Astrocyte (in vitro differentiated cells and primary cell): ENCODE results near the gene TM4SF20. TPM values are rescaled to one million over a fixed set of nuclear protein-coding genes. Genes with fewer than 3 reads are reported as not detected.

Experiments used
- DNase-seq: peaks from one replicate; pipeline ENCODE4 v3.0.0-alpha.2; 2010; ENCODE audit warnings: low read depth
- FAIRE-seq: peaks from 2 replicates; lab custom pipeline; 2011; peaks lifted over from hg19 to GRCh38; lab: Jason Lieb, UNC
- H2AFZ ChIP-seq: 2 replicates; pipeline ENCODE4 v1.6.0; 2012; ENCODE audit warnings: low read depth, low read length, inconsistent platforms
- H3K27ac ChIP-seq: 2 replicates; pipeline ENCODE4 v1.5.1; 2011; ENCODE audit warnings: low read depth, low read length, inconsistent platforms
- H3K27me3 ChIP-seq: 2 replicates; pipeline ENCODE4 v1.6.0; 2011; ENCODE audit warnings: low read length, inconsistent platforms; ENCODE audit not compliant: insufficient read depth
- H3K36me3 ChIP-seq: 2 replicates; pipeline ENCODE4 v1.5.1; 2011; ENCODE audit warnings: low read length, inconsistent platforms; ENCODE audit not compliant: insufficient read depth
- H3K4me1 ChIP-seq: 2 replicates; pipeline ENCODE4 v1.5.1; 2011; ENCODE audit warnings: low read length, inconsistent platforms; ENCODE audit not compliant: insufficient read depth
- H3K4me2 ChIP-seq: 2 replicates; pipeline ENCODE4 v1.6.0; 2012; ENCODE audit warnings: low read length, inconsistent platforms
- H3K4me3 ChIP-seq: 2 replicates; pipeline ENCODE4 v1.5.1; 2011; ENCODE audit warnings: low read depth, mild to moderate bottlenecking, low read length, inconsistent platforms; ENCODE audit not compliant: insufficient read depth
- H3K79me2 ChIP-seq: 2 replicates; pipeline ENCODE4 v1.6.0; 2012; ENCODE audit warnings: mild to moderate bottlenecking, low read length, inconsistent platforms; ENCODE audit not compliant: insufficient read depth
- H3K9ac ChIP-seq: 2 replicates; pipeline ENCODE4 v1.6.0; 2012; ENCODE audit warnings: mild to moderate bottlenecking, low read length, inconsistent platforms
- H3K9me3 ChIP-seq: 2 replicates; pipeline ENCODE4 v1.5.1; 2012; ENCODE audit warnings: low read depth, mild to moderate bottlenecking, low read length, inconsistent platforms; ENCODE audit not compliant: insufficient read depth
- H4K20me1 ChIP-seq: 2 replicates; pipeline ENCODE4 v1.6.0; 2012; ENCODE audit warnings: low read length, inconsistent platforms; ENCODE audit not compliant: insufficient read depth
- H3K27ac Mint-ChIP-seq: one replicate; pipeline ENCODE4 v1.8.0; 2021; ENCODE audit warnings: mild to moderate bottlenecking, mixed read lengths; ENCODE audit not compliant: unreplicated experiment
- H3K27me3 Mint-ChIP-seq: one replicate; pipeline ENCODE4 v1.8.0; 2021; ENCODE audit warnings: low read depth, mixed read lengths; ENCODE audit not compliant: unreplicated experiment
- H3K36me3 Mint-ChIP-seq: one replicate; pipeline ENCODE4 v1.8.0; 2021; ENCODE audit warnings: low read depth, mixed read lengths; ENCODE audit not compliant: unreplicated experiment
- H3K4me1 Mint-ChIP-seq: one replicate; pipeline ENCODE4 v1.8.0; 2021; ENCODE audit warnings: low read depth, mixed read lengths; ENCODE audit not compliant: unreplicated experiment
- H3K4me3 Mint-ChIP-seq: one replicate; pipeline ENCODE4 v1.8.0; 2021; ENCODE audit warnings: mild to moderate bottlenecking, moderate library complexity, mixed read lengths; ENCODE audit not compliant: unreplicated experiment
- H3K9me3 Mint-ChIP-seq: one replicate; pipeline ENCODE4 v1.8.0; 2021; ENCODE audit warnings: mild to moderate bottlenecking, mixed read lengths; ENCODE audit not compliant: unreplicated experiment
- EZH2 ChIP-seq: IDR thresholded peaks from 2 replicates; pipeline ENCODE4 v1.6.1; 2012; ENCODE audit warnings: mild to moderate bottlenecking, low read length, inconsistent platforms; ENCODE audit not compliant: insufficient read depth
- total RNA-seq: library from RNA; stranded (reverse); gene quantifications from 2 replicates; pipeline ENCODE4 v1.2.1, GENCODE V29; 2021
- TF ChIP-seq, protein P1 (sequence below): IDR thresholded peaks from 2 replicates; pipeline ENCODE4 v1.5.1; 2011; ENCODE audit warnings: low read depth, mild to moderate bottlenecking, inconsistent platforms, low read length, moderate library complexity; ENCODE audit not compliant: insufficient read depth

TM4SF20 gene
- total RNA-seq, 1 donor from 2014 or later = not detected

DNA sequence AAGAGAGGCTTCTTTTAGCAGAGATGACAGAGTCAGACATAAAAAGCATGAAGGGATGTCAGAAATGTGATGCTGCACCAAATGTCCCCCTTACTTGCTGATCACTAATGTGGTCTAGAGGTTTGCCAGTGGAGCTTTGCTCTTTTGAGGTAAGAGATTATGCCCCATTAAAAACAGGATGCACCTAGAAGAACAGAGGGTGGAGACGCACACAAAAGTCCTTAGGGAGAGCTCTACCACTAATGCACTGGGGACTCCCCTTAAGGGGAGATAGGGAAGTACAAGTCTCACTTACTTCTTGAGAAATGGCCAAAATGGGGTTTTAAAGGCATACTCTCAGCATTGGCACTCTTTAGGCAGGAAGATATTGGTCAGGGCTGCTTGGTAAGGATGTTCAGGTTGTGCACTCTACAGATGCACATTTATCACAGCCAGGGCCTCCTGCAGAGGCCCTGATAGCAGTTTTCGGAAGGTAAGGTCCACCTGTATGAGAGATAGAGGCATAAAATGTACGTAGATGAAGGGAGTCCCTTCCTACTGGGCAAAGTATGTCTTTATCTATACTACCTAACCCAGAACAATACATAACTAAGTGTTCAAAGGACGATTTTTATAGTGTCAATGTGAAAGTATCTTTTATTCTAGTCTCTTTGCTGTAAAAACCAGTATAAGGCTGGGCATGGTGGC is 25.6 kb upstream of the TM4SF20 start:
- H3K4me3 ChIP-seq = no peak overlapping the region
- Mint-ChIP-seq H3K9me3 (no peaks in the 10 kb centered on the region), H3K27me3 (peaks cover 7% of the 10 kb centered on the region)

DNA sequence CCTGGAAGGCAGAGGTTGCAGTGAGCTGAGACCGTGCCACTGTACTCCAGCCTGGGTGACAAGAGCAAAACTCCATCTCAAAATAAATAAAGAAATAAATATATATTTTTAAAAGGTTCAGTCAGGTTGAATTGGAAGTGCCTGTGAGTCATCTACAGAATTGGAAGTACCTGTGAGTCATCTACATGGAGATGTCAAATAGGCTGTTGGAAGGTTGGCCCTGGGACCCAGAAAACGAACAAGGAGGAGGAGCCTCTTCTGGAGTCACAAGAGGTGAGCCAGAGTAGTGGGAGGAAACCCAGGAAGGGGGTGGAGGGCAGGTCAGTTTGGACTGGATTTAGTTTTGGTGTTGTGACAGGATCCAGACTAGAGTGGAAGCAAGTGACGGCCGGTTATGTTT is 23.9 kb upstream of the TM4SF20 start:
- no peak overlapping the region for H3K4me2 ChIP-seq
- peaks cover 9% of the 10 kb centered on the region for H3K4me1 ChIP-seq
- H2AFZ ChIP-seq = no peak overlapping the region
- DNase-seq (no peak), FAIRE-seq (no peak)
- H3K4me3 ChIP-seq = no peak overlapping the region
- H3K27me3 ChIP-seq = no peaks in the 10 kb centered on the region
- H3K27me3 Mint-ChIP-seq = peaks cover 7% of the 10 kb centered on the region
- H3K27ac Mint-ChIP-seq = no peak overlapping the region
- no peak overlapping the region for H3K27ac ChIP-seq
- H3K4me1 Mint-ChIP-seq = peaks cover 6% of the 10 kb centered on the region
- no peaks in the 10 kb centered on the region for H3K9me3 Mint-ChIP-seq
- no peak overlapping the region for H3K4me3 Mint-ChIP-seq
- TF ChIP-seq EZH2 = no peak
- TF ChIP-seq, protein P1, sequence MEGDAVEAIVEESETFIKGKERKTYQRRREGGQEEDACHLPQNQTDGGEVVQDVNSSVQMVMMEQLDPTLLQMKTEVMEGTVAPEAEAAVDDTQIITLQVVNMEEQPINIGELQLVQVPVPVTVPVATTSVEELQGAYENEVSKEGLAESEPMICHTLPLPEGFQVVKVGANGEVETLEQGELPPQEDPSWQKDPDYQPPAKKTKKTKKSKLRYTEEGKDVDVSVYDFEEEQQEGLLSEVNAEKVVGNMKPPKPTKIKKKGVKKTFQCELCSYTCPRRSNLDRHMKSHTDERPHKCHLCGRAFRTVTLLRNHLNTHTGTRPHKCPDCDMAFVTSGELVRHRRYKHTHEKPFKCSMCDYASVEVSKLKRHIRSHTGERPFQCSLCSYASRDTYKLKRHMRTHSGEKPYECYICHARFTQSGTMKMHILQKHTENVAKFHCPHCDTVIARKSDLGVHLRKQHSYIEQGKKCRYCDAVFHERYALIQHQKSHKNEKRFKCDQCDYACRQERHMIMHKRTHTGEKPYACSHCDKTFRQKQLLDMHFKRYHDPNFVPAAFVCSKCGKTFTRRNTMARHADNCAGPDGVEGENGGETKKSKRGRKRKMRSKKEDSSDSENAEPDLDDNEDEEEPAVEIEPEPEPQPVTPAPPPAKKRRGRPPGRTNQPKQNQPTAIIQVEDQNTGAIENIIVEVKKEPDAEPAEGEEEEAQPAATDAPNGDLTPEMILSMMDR = no peak
- no peak overlapping the region for H3K9ac ChIP-seq
- H3K9me3 ChIP-seq = no peaks in the 10 kb centered on the region
- no peaks in the 10 kb centered on the region for H3K79me2 ChIP-seq
- H3K36me3 ChIP-seq = no peaks in the 10 kb centered on the region
- no peaks in the 10 kb centered on the region for H3K36me3 Mint-ChIP-seq
- no peaks in the 10 kb centered on the region for H4K20me1 ChIP-seq

More for the DNA sequence above, 25.6 kb upstream of the TM4SF20 start:
- Histone ChIP-seq H3K36me3 (no peaks in the 10 kb centered on the region), H3K27me3 (no peaks in the 10 kb centered on the region), H3K27ac (no peak overlapping the region), H3K9me3 (no peaks in the 10 kb centered on the region), H4K20me1 (no peaks in the 10 kb centered on the region), H2AFZ (no peak overlapping the region), H3K79me2 (no peaks in the 10 kb centered on the region), H3K4me2 (no peak overlapping the region), H3K9ac (no peak overlapping the region), H3K4me1 (peaks cover 9% of the 10 kb centered on the region)
- Mint-ChIP-seq H3K4me1 (peaks cover 6% of the 10 kb centered on the region), H3K4me3 (no peak overlapping the region), H3K27ac (no peak overlapping the region), H3K36me3 (no peaks in the 10 kb centered on the region)
- no peak for TF ChIP-seq EZH2
- TF ChIP-seq, protein P1 = no peak
- no peak for FAIRE-seq
- DNase-seq = no peak

DNA sequence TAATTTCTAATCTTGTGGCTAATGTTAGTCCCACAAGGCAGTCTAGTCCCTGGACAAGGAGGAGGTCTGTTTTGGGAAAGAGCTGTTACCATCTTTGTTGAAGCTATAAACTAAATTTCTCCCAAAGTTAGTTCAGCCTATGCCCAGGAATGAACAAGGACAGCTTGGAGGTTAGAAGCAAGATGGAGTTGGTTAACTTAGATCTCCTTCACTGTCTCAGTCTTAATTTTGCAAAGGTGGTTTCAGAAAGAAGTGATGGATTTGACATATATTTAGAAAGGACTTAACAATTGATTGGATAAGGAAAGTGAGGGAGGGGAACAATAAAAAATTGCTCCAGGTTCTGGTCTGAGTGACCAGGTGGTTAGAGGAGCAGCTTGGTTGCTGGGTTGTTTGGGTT is 23.2 kb upstream of the TM4SF20 start:
- TF ChIP-seq, protein P1 = no peak
- no peak for TF ChIP-seq EZH2
- DNase-seq = no peak
- no peaks in the 10 kb centered on the region for H3K9me3 ChIP-seq
- Mint-ChIP-seq H3K4me1 (peaks cover 6% of the 10 kb centered on the region), H3K27ac (no peak overlapping the region), H3K4me3 (no peak overlapping the region), H3K9me3 (no peaks in the 10 kb centered on the region), H3K27me3 (peaks cover 7% of the 10 kb centered on the region), H3K36me3 (no peaks in the 10 kb centered on the region)
- no peak overlapping the region for H2AFZ ChIP-seq
- H3K4me1 ChIP-seq = peaks cover 9% of the 10 kb centered on the region
- H3K4me2 ChIP-seq = no peak overlapping the region
- H3K79me2 ChIP-seq = no peaks in the 10 kb centered on the region
- no peaks in the 10 kb centered on the region for H3K36me3 ChIP-seq
- H3K27ac ChIP-seq = no peak overlapping the region
- no peak overlapping the region for H3K9ac ChIP-seq
- no peak for FAIRE-seq
- H3K27me3 ChIP-seq = no peaks in the 10 kb centered on the region
- no peaks in the 10 kb centered on the region for H4K20me1 ChIP-seq
- no peak overlapping the region for H3K4me3 ChIP-seq
